BLaER1 treated with 17β-estradiol and CSF1 and Interleukin-3, amounts not matched to agents 10 nM and 100 nM (cell line): ENCODE results near the gene SNAPIN.

Source experiments
- H3K27ac ChIP-seq, 11 experiments: shearing (Covaris generic); formaldehyde crosslinking; 2 replicates each; pipeline ENCODE4 v1.8.1; 2022
- H3K27me3 ChIP-seq, 11 experiments: shearing (Covaris generic); formaldehyde crosslinking; 2 replicates each; pipeline ENCODE4 v1.8.1; 2022
- H3K36me3 ChIP-seq, 11 experiments: shearing (Covaris generic); formaldehyde crosslinking; 2 replicates each; pipeline ENCODE4 v1.8.1; 2022
- H3K4me1 ChIP-seq, 10 experiments: shearing (Covaris generic); formaldehyde crosslinking; 2 replicates each; pipeline ENCODE4 v1.8.1; 2022
- H3K4me2 ChIP-seq, 11 experiments: shearing (Covaris generic); formaldehyde crosslinking; 2 replicates each; pipeline ENCODE4 v1.8.1; 2022
- H3K4me3 ChIP-seq, 10 experiments: shearing (Covaris generic); formaldehyde crosslinking; 2 replicates each; pipeline ENCODE4 v1.8.1; 2022
- H3K9ac ChIP-seq, 11 experiments: shearing (Covaris generic); formaldehyde crosslinking; 2 replicates each; pipeline ENCODE4 v1.8.1; 2022
- H3K9me3 ChIP-seq, 11 experiments: shearing (Covaris generic); formaldehyde crosslinking; replicated peaks in 1 of 11; 2 replicates each; pipeline ENCODE4 v1.8.1; 2022
- H4K20me1 ChIP-seq, 11 experiments: shearing (Covaris generic); formaldehyde crosslinking; 2 replicates each; pipeline ENCODE4 v1.8.1; 2022
- Cebpa-rat ChIP-seq, 11 experiments: shearing (Covaris generic); IDR thresholded peaks; 2 replicates each; pipeline ENCODE4 v1.8.1; 2022

Gene SNAPIN

GRCh38 chr1:153612755-153613331 is 45.7 kb upstream of the SNAPIN start, which contains the start of gene S100A16:
S100A16 (minus strand) TSS chr1:153613137; CDS start chr1:153608151, 4,986 bp downstream.
- Histone ChIP-seq H3K4me3 (no peak within 1 kb of the TSS), H4K20me1 (no peaks in the 10 kb centered on the region), H3K27ac (peak within 1 kb of the TSS in 6 of 11 experiments; percentile 18 to 43 (median 32); a peak in 9 of 22 replicates), H3K27me3 (no peaks in the 10 kb centered on the region), H3K36me3 (peaks cover 0 to 1% (median 0%) of the 10 kb centered on the region in 11 experiments; a peak in 2 of 22 replicates), H3K4me1 (peaks cover 50 to 84% (median 63%) of the 10 kb centered on the region in 10 experiments), H3K9me3 (no peaks in the 10 kb centered on the region), H3K9ac (peak within 1 kb of the TSS in 2 of 11 experiments; percentile 33 to 41; a peak in 2 of 22 replicates), H3K4me2 (peak within 1 kb of the TSS in 5 of 11 experiments; percentile 53 to 71 (median 60); a peak in 5 of 22 replicates)
- no peak for TF ChIP-seq Cebpa-rat (IDR thresholded peaks at IDR 0.05)

- Histone ChIP-seq H3K9me3 (no peaks in the 10 kb centered on the region), H3K4me2 (no peak overlapping the region), H3K9ac (no peak overlapping the region), H3K27ac (peak overlapping the region in 1 of 11 experiments; percentile 19; a peak in 1 of 22 replicates), H3K4me1 (peaks cover 50 to 84% (median 63%) of the 10 kb centered on the region in 10 experiments), H3K27me3 (no peaks in the 10 kb centered on the region), H3K36me3 (peaks cover 0 to 7% (median 4%) of the 10 kb centered on the region in 11 experiments; a peak in 15 of 22 replicates), H4K20me1 (no peaks in the 10 kb centered on the region), H3K4me3 (no peak overlapping the region)
- TF ChIP-seq Cebpa-rat (IDR thresholded peaks at IDR 0.05): no peak
Measured at GRCh38 chr1:153613406-153613805, 45.1 kb upstream of the SNAPIN start.

GRCh38 chr1:153614189-153614900 is 44.2 kb upstream of the SNAPIN start:
- H3K4me2 ChIP-seq: peak overlapping the region in 9 of 11 experiments; percentile 11 to 71 (median 50); a peak in 16 of 22 replicates
- no peak for TF ChIP-seq Cebpa-rat (IDR thresholded peaks at IDR 0.05)
- H3K27ac ChIP-seq: peak overlapping the region in 2 of 11 experiments; percentile 2 to 3; a peak in 2 of 22 replicates

GRCh38 chr1:153614906-153615305 is 43.6 kb upstream of the SNAPIN start:
- Histone ChIP-seq H3K4me2 (peak overlapping the region in 9 of 11 experiments; percentile 11 to 71 (median 50); a peak in 15 of 22 replicates), H3K4me1 (peaks cover 41 to 84% (median 57%) of the 10 kb centered on the region in 10 experiments), H3K9me3 (peaks cover 0 to 7% (median 6%) of the 10 kb centered on the region in 11 experiments; a peak in 12 of 22 replicates), H3K4me3 (no peak overlapping the region), H3K36me3 (peaks cover 15 to 22% (median 19%) of the 10 kb centered on the region in 11 experiments), H3K27me3 (no peaks in the 10 kb centered on the region), H3K9ac (no peak overlapping the region), H4K20me1 (no peaks in the 10 kb centered on the region), H3K27ac (0 out of 22 replicates have a peak overlapping the region, but pooled peaks of 2 of the 11 experiments have one; percentile 2 to 61)
- TF ChIP-seq Cebpa-rat (IDR thresholded peaks at IDR 0.05): no peak

More at GRCh38 chr1:153614189-153614900, 44.2 kb upstream of the SNAPIN start:
- peaks cover 46 to 84% (median 62%) of the 10 kb centered on the region in 10 experiments for H3K4me1 ChIP-seq
- no peaks in the 10 kb centered on the region for H3K27me3 ChIP-seq
- no peak overlapping the region for H3K9ac ChIP-seq
- H3K4me3 ChIP-seq: no peak overlapping the region
- no peaks in the 10 kb centered on the region for H4K20me1 ChIP-seq
- H3K9me3 ChIP-seq: peaks cover 0 to 1% (median 0%) of the 10 kb centered on the region in 11 experiments; a peak in 2 of 22 replicates
- H3K36me3 ChIP-seq: peaks cover 9 to 16% (median 13%) of the 10 kb centered on the region in 11 experiments; a peak in 21 of 22 replicates

GRCh38 chr1:153615406-153615805 is 43.1 kb upstream of the SNAPIN start:
- Histone ChIP-seq H3K4me1 (peaks cover 36 to 83% (median 52%) of the 10 kb centered on the region in 10 experiments), H4K20me1 (no peaks in the 10 kb centered on the region), H3K9me3 (peaks cover 0 to 12% (median 10%) of the 10 kb centered on the region in 11 experiments; a peak in 12 of 22 replicates), H3K27me3 (no peaks in the 10 kb centered on the region), H3K9ac (no peak overlapping the region), H3K27ac (peak overlapping the region in 5 of 11 experiments; percentile 25 to 62 (median 43); a peak in 5 of 22 replicates), H3K36me3 (peaks cover 20 to 27% (median 24%) of the 10 kb centered on the region in 11 experiments), H3K4me3 (no peak overlapping the region), H3K4me2 (0 out of 22 replicates have a peak overlapping the region, but pooled peaks of 3 of the 11 experiments have one; percentile 11 to 82 (median 70))
- TF ChIP-seq Cebpa-rat (IDR thresholded peaks at IDR 0.05): no peak

- peaks cover 0 to 17% (median 11%) of the 10 kb centered on the region in 11 experiments; a peak in 12 of 22 replicates for H3K9me3 ChIP-seq
- peaks cover 26 to 36% (median 32%) of the 10 kb centered on the region in 11 experiments for H3K36me3 ChIP-seq
- no peak within 1 kb of the TSS for H3K4me3 ChIP-seq
- no peak for TF ChIP-seq Cebpa-rat (IDR thresholded peaks at IDR 0.05)
- H4K20me1 ChIP-seq: no peaks in the 10 kb centered on the region
- H3K4me1 ChIP-seq: peaks cover 34 to 83% (median 47%) of the 10 kb centered on the region in 10 experiments
- H3K4me2 ChIP-seq: peak within 1 kb of the TSS in 10 of 11 experiments; percentile 31 to 82 (median 55); a peak in 18 of 22 replicates
- peak within 1 kb of the TSS in 10 of 11 experiments; percentile 18 to 62 (median 42); a peak in 17 of 22 replicates for H3K27ac ChIP-seq
- H3K9ac ChIP-seq: peak within 1 kb of the TSS in 8 of 11 experiments; percentile 8 to 51 (median 39); a peak in 8 of 22 replicates
- H3K27me3 ChIP-seq: no peaks in the 10 kb centered on the region
Measured at GRCh38 chr1:153616144-153616916, 42.2 kb upstream of the SNAPIN start, which contains the start of gene S100A14. S100A14 (minus strand) TSS chr1:153616325; CDS start chr1:153615858, 467 bp downstream.

GRCh38 chr1:153616917-153617311 is 41.6 kb upstream of the SNAPIN start:
- Histone ChIP-seq H3K27me3 (no peaks in the 10 kb centered on the region), H3K4me1 (peaks cover 40 to 83% (median 51%) of the 10 kb centered on the region in 10 experiments), H3K36me3 (peaks cover 26 to 42% (median 37%) of the 10 kb centered on the region in 11 experiments), H3K9ac (peak overlapping the region in 8 of 11 experiments; percentile 8 to 51 (median 39); a peak in 8 of 22 replicates), H3K27ac (peak overlapping the region in 10 of 11 experiments; percentile 18 to 62 (median 42); a peak in 17 of 22 replicates), H3K4me2 (peak overlapping the region in 10 of 11 experiments; percentile 31 to 82 (median 55); a peak in 17 of 22 replicates), H3K9me3 (peaks cover 0 to 17% (median 11%) of the 10 kb centered on the region in 11 experiments; a peak in 12 of 22 replicates), H4K20me1 (no peaks in the 10 kb centered on the region), H3K4me3 (no peak overlapping the region)
- no peak for TF ChIP-seq Cebpa-rat (IDR thresholded peaks at IDR 0.05)
